Astrocyte (in vitro differentiated cells and primary cell): ENCODE results near the gene ISCU. TPM values are rescaled to one million over a fixed set of nuclear protein-coding genes. Genes with fewer than 3 reads are reported as not detected.

ENCODE experiments used
- DNase-seq: peaks from one replicate; pipeline ENCODE4 v3.0.0-alpha.2; 2010; ENCODE audit warnings: low read depth
- FAIRE-seq: peaks from 2 replicates; lab custom pipeline; 2011; peaks lifted over from hg19 to GRCh38; lab: Jason Lieb, UNC
- H2AFZ ChIP-seq: 2 replicates; pipeline ENCODE4 v1.6.0; 2012; ENCODE audit warnings: low read depth, low read length, inconsistent platforms
- H3K27ac ChIP-seq: 2 replicates; pipeline ENCODE4 v1.5.1; 2011; ENCODE audit warnings: low read depth, low read length, inconsistent platforms
- H3K27me3 ChIP-seq: 2 replicates; pipeline ENCODE4 v1.6.0; 2011; ENCODE audit warnings: low read length, inconsistent platforms; ENCODE audit not compliant: insufficient read depth
- H3K36me3 ChIP-seq: 2 replicates; pipeline ENCODE4 v1.5.1; 2011; ENCODE audit warnings: low read length, inconsistent platforms; ENCODE audit not compliant: insufficient read depth
- H3K4me1 ChIP-seq: 2 replicates; pipeline ENCODE4 v1.5.1; 2011; ENCODE audit warnings: low read length, inconsistent platforms; ENCODE audit not compliant: insufficient read depth
- H3K4me2 ChIP-seq: 2 replicates; pipeline ENCODE4 v1.6.0; 2012; ENCODE audit warnings: low read length, inconsistent platforms
- H3K4me3 ChIP-seq: 2 replicates; pipeline ENCODE4 v1.5.1; 2011; ENCODE audit warnings: low read depth, mild to moderate bottlenecking, low read length, inconsistent platforms; ENCODE audit not compliant: insufficient read depth
- H3K79me2 ChIP-seq: 2 replicates; pipeline ENCODE4 v1.6.0; 2012; ENCODE audit warnings: mild to moderate bottlenecking, low read length, inconsistent platforms; ENCODE audit not compliant: insufficient read depth
- H3K9ac ChIP-seq: 2 replicates; pipeline ENCODE4 v1.6.0; 2012; ENCODE audit warnings: mild to moderate bottlenecking, low read length, inconsistent platforms
- H3K9me3 ChIP-seq: 2 replicates; pipeline ENCODE4 v1.5.1; 2012; ENCODE audit warnings: low read depth, mild to moderate bottlenecking, low read length, inconsistent platforms; ENCODE audit not compliant: insufficient read depth
- H4K20me1 ChIP-seq: 2 replicates; pipeline ENCODE4 v1.6.0; 2012; ENCODE audit warnings: low read length, inconsistent platforms; ENCODE audit not compliant: insufficient read depth
- H3K27ac Mint-ChIP-seq: one replicate; pipeline ENCODE4 v1.8.0; 2021; ENCODE audit warnings: mild to moderate bottlenecking, mixed read lengths; ENCODE audit not compliant: unreplicated experiment
- H3K27me3 Mint-ChIP-seq: one replicate; pipeline ENCODE4 v1.8.0; 2021; ENCODE audit warnings: low read depth, mixed read lengths; ENCODE audit not compliant: unreplicated experiment
- H3K36me3 Mint-ChIP-seq: one replicate; pipeline ENCODE4 v1.8.0; 2021; ENCODE audit warnings: low read depth, mixed read lengths; ENCODE audit not compliant: unreplicated experiment
- H3K4me1 Mint-ChIP-seq: one replicate; pipeline ENCODE4 v1.8.0; 2021; ENCODE audit warnings: low read depth, mixed read lengths; ENCODE audit not compliant: unreplicated experiment
- H3K4me3 Mint-ChIP-seq: one replicate; pipeline ENCODE4 v1.8.0; 2021; ENCODE audit warnings: mild to moderate bottlenecking, moderate library complexity, mixed read lengths; ENCODE audit not compliant: unreplicated experiment
- H3K9me3 Mint-ChIP-seq: one replicate; pipeline ENCODE4 v1.8.0; 2021; ENCODE audit warnings: mild to moderate bottlenecking, mixed read lengths; ENCODE audit not compliant: unreplicated experiment
- CTCF ChIP-seq: IDR thresholded peaks from 2 replicates; pipeline ENCODE4 v1.5.1; 2011; ENCODE audit warnings: low read depth, mild to moderate bottlenecking, inconsistent platforms, low read length, moderate library complexity; ENCODE audit not compliant: insufficient read depth
- EZH2 ChIP-seq: IDR thresholded peaks from 2 replicates; pipeline ENCODE4 v1.6.1; 2012; ENCODE audit warnings: mild to moderate bottlenecking, low read length, inconsistent platforms; ENCODE audit not compliant: insufficient read depth
- total RNA-seq: library from RNA; stranded (reverse); gene quantifications from 2 replicates; pipeline ENCODE4 v1.2.1, GENCODE V29; 2021

The ISCU gene
- total RNA-seq, 1 donor from 2014 or later: 124 TPM

GRCh38 chr12:108594323-108594903 lies 32.0 kb downstream of the ISCU start:
- Histone ChIP-seq H3K27ac (no peak overlapping the region), H2AFZ (no peak overlapping the region), H3K79me2 (no peaks in the 10 kb centered on the region), H3K27me3 (no peaks in the 10 kb centered on the region), H3K9ac (no peak overlapping the region), H3K4me2 (no peak overlapping the region), H3K9me3 (no peaks in the 10 kb centered on the region), H3K4me3 (no peak overlapping the region), H3K4me1 (no peaks in the 10 kb centered on the region), H4K20me1 (peaks cover 7% of the 10 kb centered on the region), H3K36me3 (no peaks in the 10 kb centered on the region)
- H3K36me3 Mint-ChIP-seq: no peaks in the 10 kb centered on the region
- no peaks in the 10 kb centered on the region for H3K9me3 Mint-ChIP-seq
- DNase-seq: no peak
- no peaks in the 10 kb centered on the region for H3K4me1 Mint-ChIP-seq
- H3K27me3 Mint-ChIP-seq: peaks cover 13% of the 10 kb centered on the region
- H3K27ac Mint-ChIP-seq: no peak overlapping the region
- no peak for FAIRE-seq
- H3K4me3 Mint-ChIP-seq: no peak overlapping the region
- TF ChIP-seq CTCF: no peak

- H4K20me1 ChIP-seq: peaks cover 7% of the 10 kb centered on the region
- DNase-seq: no peak
- no peaks in the 10 kb centered on the region for H3K36me3 Mint-ChIP-seq
- no peaks in the 10 kb centered on the region for H3K4me1 ChIP-seq
- no peak for FAIRE-seq
- no peaks in the 10 kb centered on the region for H3K79me2 ChIP-seq
- no peak overlapping the region for H3K27ac ChIP-seq
- peaks cover 13% of the 10 kb centered on the region for H3K27me3 Mint-ChIP-seq
- no peaks in the 10 kb centered on the region for H3K9me3 Mint-ChIP-seq
- TF ChIP-seq EZH2: no peak
- TF ChIP-seq CTCF: no peak
- no peaks in the 10 kb centered on the region for H3K36me3 ChIP-seq
- H3K27ac Mint-ChIP-seq: no peak overlapping the region
- no peak overlapping the region for H3K9ac ChIP-seq
- H3K4me3 Mint-ChIP-seq: no peak overlapping the region
- H2AFZ ChIP-seq: no peak overlapping the region
- H3K4me2 ChIP-seq: peak overlapping the region; percentile 81
- H3K4me1 Mint-ChIP-seq: no peaks in the 10 kb centered on the region
- H3K9me3 ChIP-seq: no peaks in the 10 kb centered on the region
- no peaks in the 10 kb centered on the region for H3K27me3 ChIP-seq
- H3K4me3 ChIP-seq: no peak overlapping the region
These were observed 32.7 kb downstream of the ISCU start for GRCh38 chr12:108594960-108595710.
